Aorta (tissue), 5 donors: ENCODE data around the gene MLF1. TPM values are rescaled to one million over a fixed set of nuclear protein-coding genes. Genes with fewer than 3 reads are reported as not detected.
A peak's percentile ranks its signal among the peaks of the same experiment; 100 is the strongest.

Source experiments
- ATAC-seq: fragments of 200-7000 bp; cut with Tn5 transposase; one replicate; pipeline ENCODE4 v1.9.1; 2022; ENCODE audit warnings: moderate library complexity; ENCODE audit not compliant: low FRiP score
- DNase-seq, 2 donors: peaks; one replicate each; pipeline ENCODE4 v3.0.0-alpha.2; 2020
- H3K27ac ChIP-seq, 2 donors: one replicate each; pipeline ENCODE4 v1.5.1; 2013; ENCODE audit warnings: low read length in 2 of 2, mild to moderate bottlenecking in 2 of 2, moderate library complexity in 2 of 2, control low read depth in 1 of 2, inconsistent platforms in 1 of 2, low read depth in 1 of 2
- H3K27me3 ChIP-seq, 2 donors: one replicate each; pipeline ENCODE4 v1.6.1; 2013; ENCODE audit warnings: control low read depth in 1 of 2, low read length in 1 of 2, mild to moderate bottlenecking in 1 of 2, moderate library complexity in 1 of 2; ENCODE audit not compliant: insufficient read depth in 2 of 2, control insufficient read depth in 1 of 2
- H3K36me3 ChIP-seq, 2 donors: one replicate each; pipeline ENCODE4 v1.6.1; 2013; ENCODE audit warnings: control low read depth in 1 of 2, low read length in 1 of 2, mild to moderate bottlenecking in 1 of 2; ENCODE audit not compliant: insufficient read depth in 2 of 2, control insufficient read depth in 1 of 2
- H3K4me1 ChIP-seq, 2 donors: one replicate each; pipeline ENCODE4 v1.6.1; 2013; ENCODE audit warnings: low read length in 2 of 2, control low read depth in 1 of 2, mild to moderate bottlenecking in 1 of 2, moderate library complexity in 1 of 2; ENCODE audit not compliant: insufficient read depth in 2 of 2, control insufficient read depth in 1 of 2
- H3K4me3 ChIP-seq, 2 donors: one replicate each; pipeline ENCODE4 v1.5.1; 2013; ENCODE audit warnings: low read length in 2 of 2, control low read depth in 1 of 2, mild to moderate bottlenecking in 1 of 2
- H3K9me3 ChIP-seq: one replicate; pipeline ENCODE4 v1.6.1; 2013; ENCODE audit warnings: mild to moderate bottlenecking, low read length; ENCODE audit not compliant: control insufficient read depth
- WGBS, 2 donors: extraction: QIAGEN DNeasy Blood & Tissue Kit; methylation state at CpG; one replicate each; pipeline ENCODE4 v1.1.7; 2013; 5-methylcytosine and 5-hydroxymethylcytosine counted together
- intact Hi-C, 2 donors: fragments of 100-400 bp; cut with DNase I; formaldehyde crosslinking; loops; one replicate each; pipeline versions ENCODE4 v1.14.2 to v1.15.0; 2022
- long read RNA-seq, 2 donors: library from polyadenylated mRNA; unstranded; transcript quantifications; one replicate each; pipeline ENCODE4 v2.0.0, GENCODE V29; 2020 to 2021
- polyA plus RNA-seq, 2 donors: library from polyadenylated mRNA; stranded (reverse); fragments of 200-250 nt; gene quantifications; one replicate each; pipeline ENCODE4 v1.2.3, GENCODE V29; 2013
- total RNA-seq, 2 donors: library from RNA; stranded (reverse); fragmentation: NEBNext Ultra II Directional; extraction: Animal tissue kit (Norgen Biotek cat#: 25700); gene quantifications; one replicate each; pipeline ENCODE4 v1.2.1, GENCODE V29; 2021
- donor health status: healthy with polysubstance abuse.
- donor health status: Bipolar disorder and iron deficiency.
- donor health status: DM: no; HTN: no; CAD: no.
- donor health status: DM: no; HTN: no; CAD: no.
- donor health status: DM: yes; HTN: yes; CAD: no.

Gene MLF1, protein sequence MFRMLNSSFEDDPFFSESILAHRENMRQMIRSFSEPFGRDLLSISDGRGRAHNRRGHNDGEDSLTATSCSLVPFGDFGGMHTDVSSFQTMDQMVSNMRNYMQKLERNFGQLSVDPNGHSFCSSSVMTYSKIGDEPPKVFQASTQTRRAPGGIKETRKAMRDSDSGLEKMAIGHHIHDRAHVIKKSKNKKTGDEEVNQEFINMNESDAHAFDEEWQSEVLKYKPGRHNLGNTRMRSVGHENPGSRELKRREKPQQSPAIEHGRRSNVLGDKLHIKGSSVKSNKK
- total RNA-seq (1 to 10 TPM; 8.7 to 8.8 TPM), polyA plus RNA-seq (1 to 10 TPM; 2.3 to 8.3 TPM)
- long read RNA-seq, donor 1, transcript MLF1-202 (7 exons, 2,222 nt) = minor isoform, 7 of 42 reads
- long read RNA-seq, donor 1, transcript MLF1-210 (8 exons, 1,247 nt) = minor isoform, 6 of 42 reads
- long read RNA-seq, donor 1, transcript MLF1-201 (7 exons, 2,203 nt) = major isoform, 19 of 42 reads
- long read RNA-seq, donor 1, partial matches to known transcripts = 1 of 42 reads
- long read RNA-seq, donor 1, other reads (novel, unspliced or antisense) = 9 of 42 reads
- long read RNA-seq, donor 2, transcript MLF1-201 (7 exons, 2,203 nt) = major isoform, 5 of 12 reads
- long read RNA-seq, donor 2, partial matches to known transcripts = 0 of 12 reads
- long read RNA-seq, donor 2, other reads (novel, unspliced or antisense) = 3 of 12 reads

DNA sequence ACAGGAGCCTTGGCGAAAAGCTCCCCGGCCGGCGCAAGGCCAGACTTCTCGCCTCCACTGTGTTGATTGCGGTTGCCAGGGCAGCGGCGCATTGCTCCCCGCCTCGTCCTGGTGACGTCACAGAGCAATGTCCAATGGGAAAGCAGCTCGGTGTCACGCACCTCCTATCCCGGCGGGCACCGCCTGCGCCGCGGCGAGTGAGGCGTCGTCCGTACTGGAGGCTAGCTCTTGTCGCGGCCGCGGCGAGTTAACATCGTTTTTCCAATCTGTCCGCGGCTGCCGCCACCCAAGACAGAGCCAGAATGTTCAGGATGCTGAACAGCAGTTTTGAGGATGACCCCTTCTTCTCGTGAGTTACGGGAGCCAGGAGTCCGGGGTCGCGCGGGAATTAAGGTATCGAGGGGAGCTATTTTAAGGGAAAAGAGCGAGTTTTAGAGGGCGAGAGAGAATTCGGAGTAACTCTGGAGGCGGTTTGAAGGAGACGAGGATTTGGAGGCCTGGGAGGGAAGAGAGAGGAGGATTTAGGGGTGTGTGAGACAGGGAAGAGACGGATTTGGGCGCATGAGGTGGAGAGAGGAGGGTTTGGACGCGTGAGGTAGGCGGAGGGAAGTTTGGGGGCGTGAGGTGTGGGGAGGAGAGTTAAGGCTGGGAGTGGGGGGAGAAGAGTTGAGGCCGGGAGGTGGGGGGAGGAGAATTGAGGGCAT is at the start of gene MLF1:
TSS of gene MLF1 (plus strand) at position 196 of the 704 bp plus-strand sequence. CDS start at position 303, 107 bp downstream.
- Histone ChIP-seq H3K4me3 (peak within 1 kb of the TSS in 1 of 2 donors; percentile 77), H3K27ac (no peak within 1 kb of the TSS), H3K9me3 (no peaks in the 10 kb centered on the region), H3K4me1 (no peaks in the 10 kb centered on the region), H3K27me3 (no peaks in the 10 kb centered on the region), H3K36me3 (no peaks in the 10 kb centered on the region)
- 1% methylated on average over 51 of the region's 51 CpGs for WGBS, 2 donors
- ATAC-seq (peak; percentile 99), DNase-seq (peak; percentile 98 to 99)
- intact Hi-C loops = no loop called here

DNA sequence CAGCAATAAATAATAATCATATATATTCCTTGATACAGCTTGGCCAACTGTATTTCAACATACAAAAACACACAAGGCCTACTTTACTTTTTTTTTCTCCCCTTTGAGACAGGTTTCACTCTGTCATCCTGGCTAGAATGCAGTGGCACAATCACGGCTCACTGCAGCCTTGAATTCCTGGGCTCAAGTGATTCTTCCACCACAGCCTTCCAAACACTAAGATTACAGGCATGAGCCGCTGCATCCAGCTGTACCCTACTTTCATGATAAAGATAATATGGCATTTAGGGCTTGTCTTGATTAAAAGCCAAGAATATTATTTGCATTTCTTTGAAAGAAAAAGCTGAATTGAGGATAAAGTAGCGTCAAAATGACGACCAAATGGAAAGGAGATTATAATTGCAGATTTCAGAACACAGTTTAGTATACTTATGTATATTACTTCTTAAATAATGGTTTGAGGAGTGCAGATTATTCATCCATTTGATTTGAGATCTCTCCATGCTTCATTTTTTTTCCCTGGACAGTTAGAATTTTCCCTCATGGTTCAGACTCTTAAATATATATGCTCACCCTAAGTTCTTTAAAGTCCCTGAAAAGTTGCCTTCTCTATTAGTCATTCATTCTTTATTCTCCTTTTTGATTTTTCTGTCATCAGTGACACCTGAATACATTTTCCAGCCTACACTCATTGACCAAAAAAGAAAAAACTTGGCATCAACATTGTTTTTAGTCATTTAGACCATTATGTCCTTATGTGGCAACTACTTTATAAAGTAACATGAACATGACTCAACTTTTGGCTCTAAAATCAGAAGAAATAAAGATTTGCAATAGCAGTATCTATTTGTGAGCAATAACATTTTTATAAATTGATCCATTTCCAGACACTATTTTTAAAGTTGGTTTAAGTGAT is 48.5 kb upstream of the MLF1 start:
- H3K27ac ChIP-seq = no peak overlapping the region
- H3K36me3 ChIP-seq = no peaks in the 10 kb centered on the region
- no peaks in the 10 kb centered on the region for H3K9me3 ChIP-seq
- peaks cover 0 to 3% of the 10 kb centered on the region in 2 donors for H3K4me1 ChIP-seq
- no peaks in the 10 kb centered on the region for H3K27me3 ChIP-seq
- DNase-seq = no peak
- no peak overlapping the region for H3K4me3 ChIP-seq
- no peak for ATAC-seq
- intact Hi-C loops = no loop called here
- WGBS, 2 donors = 13 to 20% methylated on average over 4 of the region's 4 CpGs

DNA sequence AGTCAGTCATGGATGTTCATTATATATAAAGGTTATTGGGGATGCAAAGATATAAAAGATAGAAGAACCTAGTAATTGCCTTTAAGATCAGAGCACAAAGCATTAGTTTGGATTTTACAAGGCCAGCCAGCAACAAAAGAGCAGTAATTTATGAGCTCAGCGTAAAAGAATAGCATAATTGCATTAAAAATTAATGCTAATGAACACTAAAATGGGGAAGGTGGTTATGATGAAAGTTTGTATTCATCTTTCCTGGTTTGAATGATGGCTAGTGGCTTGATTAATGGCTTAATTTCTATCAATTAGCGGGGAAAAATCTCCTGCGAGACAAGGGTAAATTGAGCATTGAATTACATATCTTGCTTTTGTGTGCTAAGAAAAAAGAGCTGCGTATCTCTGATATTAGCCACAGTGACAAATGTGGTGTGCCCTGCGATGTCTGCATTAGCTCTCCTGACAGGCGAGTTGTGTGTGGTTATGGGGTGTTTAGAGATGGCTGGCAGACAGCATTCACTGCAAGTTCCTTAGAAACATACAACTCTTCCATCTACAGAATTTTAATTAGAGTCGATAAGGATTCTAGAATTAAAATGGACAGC is 42.8 kb upstream of the MLF1 start:
- no peak for ATAC-seq
- intact Hi-C loops = no loop called here

DNA sequence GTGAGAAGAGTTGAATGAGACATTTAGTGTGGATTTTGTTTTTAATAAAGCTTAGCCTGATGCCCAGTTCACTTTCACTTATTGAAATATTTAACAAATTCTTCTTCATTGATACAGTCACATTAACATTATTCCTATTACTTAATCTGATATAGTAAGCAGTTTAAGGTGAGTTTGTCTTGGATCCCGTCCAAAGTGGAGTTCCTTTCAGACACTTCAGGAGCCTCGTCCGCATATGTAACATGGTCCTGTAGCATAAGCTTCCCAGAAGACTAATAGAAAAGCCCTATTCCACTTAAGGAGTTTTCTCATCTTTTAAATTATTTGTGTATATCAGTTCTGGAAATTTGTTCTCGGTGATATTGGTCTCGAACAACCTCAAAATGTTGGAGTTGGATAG is 39.7 kb upstream of the MLF1 start:
- intact Hi-C loops = loop anchor here in 1 of 2 donors (10.0 kb wide), 1 partner anchor 917 kb away; no protein-coding TSS in a partner anchor
- Histone ChIP-seq H3K27ac (no peak overlapping the region), H3K4me3 (no peak overlapping the region), H3K27me3 (no peaks in the 10 kb centered on the region), H3K4me1 (no peaks in the 10 kb centered on the region), H3K36me3 (no peaks in the 10 kb centered on the region), H3K9me3 (no peaks in the 10 kb centered on the region)
- WGBS, 2 donors = 67 to 73% methylated on average over 5 of the region's 5 CpGs
- DNase-seq (no peak), ATAC-seq (no peak)

More for the DNA sequence above, 42.8 kb upstream of the MLF1 start:
- H3K27ac ChIP-seq = no peak overlapping the region
- no peaks in the 10 kb centered on the region for H3K27me3 ChIP-seq
- no peak overlapping the region for H3K4me3 ChIP-seq
- DNase-seq = no peak
- no peaks in the 10 kb centered on the region for H3K4me1 ChIP-seq
- WGBS, 2 donors = 92 to 94% methylated on average over 7 of the region's 7 CpGs
- H3K9me3 ChIP-seq = no peaks in the 10 kb centered on the region
- no peaks in the 10 kb centered on the region for H3K36me3 ChIP-seq

DNA sequence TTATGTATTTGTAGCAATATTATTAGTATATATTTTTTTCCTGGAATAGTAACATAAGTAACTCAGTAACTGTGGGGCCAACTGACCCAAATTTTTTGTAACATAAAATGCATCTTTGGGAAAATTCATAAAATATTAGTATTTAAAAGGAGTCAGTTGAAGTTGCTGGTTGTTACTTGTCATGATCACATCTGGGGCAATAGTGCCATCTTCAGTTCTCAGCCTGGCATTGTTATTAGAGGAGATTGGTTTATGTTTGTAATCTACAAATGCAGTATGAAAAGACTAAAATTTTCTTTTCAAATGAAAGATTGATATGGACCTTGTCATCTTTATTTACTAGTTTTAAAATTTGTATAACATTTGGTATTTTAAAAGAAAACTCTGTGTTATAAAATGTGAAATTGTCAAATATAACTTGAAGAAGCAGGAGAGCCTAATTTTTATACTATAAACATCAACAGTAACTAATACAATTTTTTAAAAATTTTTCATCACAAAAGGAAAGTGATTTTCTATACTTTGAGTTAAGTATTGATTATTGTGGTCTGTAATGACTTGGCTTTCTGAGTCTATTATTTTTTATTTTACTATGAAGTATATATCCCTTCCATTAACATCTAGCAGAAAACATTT is 38.8 kb upstream of the MLF1 start:
- no peaks in the 10 kb centered on the region for H3K9me3 ChIP-seq
- H3K27ac ChIP-seq = no peak overlapping the region
- H3K4me3 ChIP-seq = no peak overlapping the region
- ATAC-seq = no peak
- intact Hi-C loops = loop anchor here in 1 of 2 donors (10.0 kb wide), 1 partner anchor 917 kb away; no protein-coding TSS in a partner anchor
- DNase-seq = no peak
- H3K4me1 ChIP-seq = no peaks in the 10 kb centered on the region
- no peaks in the 10 kb centered on the region for H3K36me3 ChIP-seq
- H3K27me3 ChIP-seq = no peaks in the 10 kb centered on the region

DNA sequence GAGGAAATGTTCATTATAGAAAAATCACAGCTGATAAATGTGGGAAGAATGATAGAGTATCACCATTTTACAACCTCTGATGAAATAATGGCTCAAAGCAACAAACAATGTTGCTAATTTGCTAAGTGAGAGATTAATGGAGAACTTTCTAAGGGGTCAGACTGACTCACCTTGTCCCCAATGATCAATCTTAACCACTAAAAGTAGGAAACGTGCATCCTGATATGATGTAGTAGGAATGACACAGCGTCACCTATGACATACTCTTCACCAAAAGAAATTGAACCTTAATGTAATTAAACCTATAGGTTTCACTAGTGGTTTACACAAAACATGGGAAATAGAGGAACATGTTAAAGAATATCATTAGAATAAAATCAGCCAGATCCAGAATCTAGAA is 35.1 kb upstream of the MLF1 start:
- ATAC-seq (no peak), DNase-seq (no peak)
- H3K9me3 ChIP-seq = no peaks in the 10 kb centered on the region
- intact Hi-C loops = loop anchor here in 1 of 2 donors (5.0 to 10.0 kb wide), 2 partner anchors 106 to 921 kb away; partner anchors contain the start of gene GFM1
- H3K27ac ChIP-seq = no peak overlapping the region
- 78 to 79% methylated on average over 2 of the region's 2 CpGs for WGBS, 2 donors
- H3K4me1 ChIP-seq = no peaks in the 10 kb centered on the region
- H3K4me3 ChIP-seq = no peak overlapping the region
- no peaks in the 10 kb centered on the region for H3K36me3 ChIP-seq
- no peaks in the 10 kb centered on the region for H3K27me3 ChIP-seq

DNA sequence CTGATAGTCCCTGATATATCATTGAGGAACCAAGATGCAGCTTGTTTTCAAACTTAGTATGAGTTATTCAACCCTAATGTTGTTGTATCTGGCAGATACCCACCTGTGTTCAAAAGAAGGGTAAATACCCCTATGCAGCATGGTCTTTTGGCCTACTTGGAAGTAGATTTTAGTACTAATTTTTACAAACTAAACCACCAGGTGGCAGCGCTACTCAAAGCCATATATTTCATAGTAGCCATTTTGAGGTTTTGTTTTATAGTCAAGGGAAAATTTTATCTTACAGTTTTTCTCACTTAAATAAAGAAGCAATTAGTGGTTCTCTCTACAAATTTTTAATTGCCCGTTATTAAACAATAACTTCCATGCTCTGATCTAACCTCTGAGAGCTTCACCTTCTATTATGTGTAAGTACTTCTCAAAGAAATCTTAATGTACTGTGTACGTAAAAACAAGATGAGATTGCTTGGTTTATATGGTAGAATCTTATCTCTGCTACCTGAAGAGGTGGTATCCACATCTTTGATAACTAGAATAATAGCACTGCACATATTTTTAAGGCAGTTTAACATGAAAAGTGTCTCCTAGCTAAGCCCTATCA is 31.5 kb upstream of the MLF1 start:
- DNase-seq (peak in 1 of 2 donors; percentile 42), ATAC-seq (no peak)
- no peaks in the 10 kb centered on the region for H3K36me3 ChIP-seq
- no peak overlapping the region for H3K27ac ChIP-seq
- 73 to 81% methylated on average over 3 of the region's 3 CpGs for WGBS, 2 donors
- no peaks in the 10 kb centered on the region for H3K4me1 ChIP-seq
- H3K9me3 ChIP-seq = no peaks in the 10 kb centered on the region
- intact Hi-C loops = loop anchor here in 1 of 2 donors (5.0 to 10.0 kb wide), 2 partner anchors 103 to 925 kb away; partner anchors contain the start of gene GFM1
- H3K27me3 ChIP-seq = no peaks in the 10 kb centered on the region
- no peak overlapping the region for H3K4me3 ChIP-seq
